OCI-M1 (cell line): ENCODE measurements around the gene ADAM19.
A peak's percentile ranks its signal among the peaks of the same experiment; 100 is the strongest.

Source experiments
- DNase-seq: peaks from one replicate; lab custom pipeline; 2025; lab: John Stamatoyannopoulos, UW

The ADAM19 gene

DNA sequence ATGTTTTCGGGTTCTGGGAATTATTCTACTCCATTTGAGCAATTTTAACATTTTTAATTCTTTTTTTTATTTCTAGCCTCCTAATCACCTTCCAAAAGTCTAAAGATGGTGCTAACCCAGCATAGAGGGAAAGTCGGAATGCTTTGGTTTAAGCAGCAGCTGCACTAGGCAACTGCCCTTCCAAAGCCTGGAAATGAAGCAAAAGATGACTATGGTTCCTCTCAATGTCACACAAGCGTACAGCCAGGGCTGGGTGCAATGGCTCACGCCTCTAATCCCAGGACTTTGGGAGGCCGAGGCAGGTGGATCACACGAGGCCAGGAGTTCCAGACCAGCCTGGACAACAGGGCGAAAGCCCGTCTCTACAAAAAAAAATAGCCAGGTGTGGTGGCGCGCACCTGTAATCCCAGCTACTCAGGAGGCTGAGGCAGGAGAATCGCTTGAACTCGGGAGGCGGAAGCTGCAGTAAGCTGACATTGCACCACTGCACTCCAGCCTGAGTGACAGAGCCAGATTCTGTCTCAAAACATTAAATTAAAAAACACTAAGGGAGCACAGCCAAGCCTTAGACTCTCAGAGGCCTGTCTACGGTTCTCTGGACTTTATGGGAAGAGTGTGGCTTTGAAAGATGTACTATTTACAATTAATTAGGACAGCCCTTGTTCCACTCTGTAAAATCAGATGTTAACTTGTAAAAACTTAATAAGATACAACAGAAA is 33.1 kb downstream of the ADAM19 start:
- DNase-seq: no peak

DNA sequence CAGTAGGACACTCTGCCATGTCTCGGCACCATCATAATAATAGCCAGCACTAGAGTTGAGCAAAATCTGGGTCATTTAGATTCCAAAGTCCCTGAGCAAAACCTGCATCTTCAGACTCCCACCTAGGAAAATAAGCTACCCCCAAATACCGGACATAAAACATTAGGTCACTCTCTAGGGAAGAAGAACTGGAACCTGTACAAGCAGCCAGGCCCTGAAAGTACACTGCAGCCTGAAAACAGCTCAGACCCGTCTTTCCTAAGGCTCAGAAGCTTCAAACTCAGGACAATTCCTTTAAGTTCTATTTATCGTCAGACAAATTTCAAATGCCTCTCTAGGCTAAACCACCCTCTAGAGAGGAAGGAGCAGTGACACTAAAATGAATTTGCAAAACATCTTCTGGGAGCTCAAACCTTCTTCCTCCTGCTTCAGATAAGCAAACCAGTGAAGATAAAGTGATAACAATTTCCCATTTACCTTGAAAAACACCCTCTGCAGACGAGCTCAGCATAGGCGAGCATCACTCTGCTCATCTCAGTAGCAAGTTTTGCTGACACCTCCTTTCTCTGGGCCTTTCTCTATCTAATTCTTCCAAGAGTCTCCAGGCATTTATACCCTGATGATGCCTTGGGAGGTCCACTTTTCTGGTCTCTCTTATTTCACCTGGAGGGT is 34.0 kb downstream of the ADAM19 start:
- no peak for DNase-seq

DNA sequence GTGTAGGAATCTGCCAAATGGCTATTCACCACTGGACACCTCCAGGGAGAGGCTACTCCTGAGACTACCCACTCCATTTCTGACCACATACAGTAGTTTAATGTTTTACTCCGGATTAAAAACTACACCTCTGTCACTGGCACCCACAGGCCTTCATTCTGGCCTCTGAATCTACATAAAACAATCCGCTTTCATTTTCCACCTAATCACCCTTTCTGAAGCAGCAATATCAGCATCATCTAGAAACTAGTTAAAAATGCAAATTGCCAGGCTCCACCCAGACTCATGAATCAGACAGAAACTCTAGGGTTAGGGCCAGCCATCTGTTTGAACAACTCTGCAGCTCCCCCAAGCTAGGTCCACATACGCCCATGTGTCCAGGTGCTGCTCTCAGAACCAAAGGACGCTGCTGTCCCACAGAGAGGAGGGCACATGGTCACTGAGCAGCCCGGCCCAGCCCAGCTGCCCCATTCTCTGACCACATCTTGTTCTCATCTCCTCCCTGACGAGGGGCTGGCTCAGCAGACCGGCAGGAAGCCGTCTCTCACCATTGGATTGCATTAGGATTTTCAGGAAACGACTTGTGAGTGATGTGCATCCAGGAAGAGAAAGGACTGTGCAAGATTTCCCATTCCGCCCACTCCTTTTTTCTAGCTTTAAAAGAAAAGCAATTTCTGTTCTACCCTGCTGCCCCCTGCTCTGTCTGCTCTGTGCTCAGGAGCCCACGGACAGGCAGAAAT is 34.7 kb downstream of the ADAM19 start:
- DNase-seq: peak; percentile 7

DNA sequence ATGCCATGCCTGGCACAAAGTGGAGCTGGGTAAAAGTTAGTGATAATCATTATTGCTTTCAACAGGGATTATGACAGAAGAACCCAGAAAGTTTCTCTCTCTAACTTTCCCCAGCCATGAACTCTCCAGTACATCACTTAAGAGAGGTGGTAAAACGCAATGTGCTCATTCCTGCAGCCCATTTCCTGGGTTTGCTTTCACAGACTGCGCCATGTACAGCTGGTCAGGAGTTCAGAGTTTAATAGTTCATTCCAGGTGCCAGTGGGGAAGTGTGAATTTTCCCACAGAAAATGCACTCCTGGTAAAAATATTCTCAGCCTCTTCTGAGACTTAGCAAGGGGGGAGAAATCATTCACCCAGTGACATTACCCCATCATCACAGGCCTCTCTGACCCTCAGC is 35.5 kb downstream of the ADAM19 start:
- no peak for DNase-seq

DNA sequence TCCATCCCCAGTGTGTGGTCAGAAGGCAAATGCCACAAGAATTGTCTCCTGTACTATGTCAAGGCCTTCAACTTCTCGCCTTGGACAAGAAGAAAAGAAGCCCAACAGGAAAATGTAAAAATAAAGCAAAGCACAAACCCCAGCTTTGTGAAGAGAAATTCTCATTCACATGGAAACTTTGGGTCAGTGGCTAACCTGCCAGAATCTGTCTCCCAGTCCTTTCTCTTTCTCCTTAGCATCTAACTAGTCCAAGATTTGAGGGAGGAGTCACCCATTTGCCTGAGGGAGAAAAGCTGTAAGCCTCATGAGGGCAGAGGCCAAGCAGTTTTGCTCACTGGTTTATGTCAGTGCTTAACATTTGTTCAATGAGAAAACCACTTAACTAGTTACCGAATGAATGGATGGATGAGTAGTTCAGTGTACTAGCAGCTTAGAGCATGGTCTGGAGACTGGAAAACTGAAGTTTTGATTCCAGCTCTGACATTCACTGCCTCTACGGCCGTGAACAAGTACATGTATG is 36.0 kb downstream of the ADAM19 start:
- DNase-seq: no peak

DNA sequence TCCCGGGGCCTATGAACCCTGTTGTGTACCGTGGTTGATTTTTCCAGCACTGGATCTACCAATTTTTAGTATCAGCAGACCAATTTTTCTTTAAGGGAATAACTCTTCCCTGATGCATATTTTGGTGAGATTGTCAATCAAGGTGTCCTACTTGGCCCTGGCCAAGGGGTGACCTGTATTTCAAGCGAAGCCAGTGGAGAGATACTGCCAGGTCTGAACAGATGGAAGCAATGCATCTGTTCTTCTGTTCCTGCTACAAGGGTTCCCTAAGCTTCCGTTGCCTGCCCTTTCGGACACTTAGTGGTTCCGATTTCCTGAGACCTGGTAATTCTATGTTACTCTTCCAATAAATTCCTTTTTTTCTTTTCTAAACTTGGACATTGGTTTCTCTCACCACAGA is 37.3 kb downstream of the ADAM19 start:
- no peak for DNase-seq

DNA sequence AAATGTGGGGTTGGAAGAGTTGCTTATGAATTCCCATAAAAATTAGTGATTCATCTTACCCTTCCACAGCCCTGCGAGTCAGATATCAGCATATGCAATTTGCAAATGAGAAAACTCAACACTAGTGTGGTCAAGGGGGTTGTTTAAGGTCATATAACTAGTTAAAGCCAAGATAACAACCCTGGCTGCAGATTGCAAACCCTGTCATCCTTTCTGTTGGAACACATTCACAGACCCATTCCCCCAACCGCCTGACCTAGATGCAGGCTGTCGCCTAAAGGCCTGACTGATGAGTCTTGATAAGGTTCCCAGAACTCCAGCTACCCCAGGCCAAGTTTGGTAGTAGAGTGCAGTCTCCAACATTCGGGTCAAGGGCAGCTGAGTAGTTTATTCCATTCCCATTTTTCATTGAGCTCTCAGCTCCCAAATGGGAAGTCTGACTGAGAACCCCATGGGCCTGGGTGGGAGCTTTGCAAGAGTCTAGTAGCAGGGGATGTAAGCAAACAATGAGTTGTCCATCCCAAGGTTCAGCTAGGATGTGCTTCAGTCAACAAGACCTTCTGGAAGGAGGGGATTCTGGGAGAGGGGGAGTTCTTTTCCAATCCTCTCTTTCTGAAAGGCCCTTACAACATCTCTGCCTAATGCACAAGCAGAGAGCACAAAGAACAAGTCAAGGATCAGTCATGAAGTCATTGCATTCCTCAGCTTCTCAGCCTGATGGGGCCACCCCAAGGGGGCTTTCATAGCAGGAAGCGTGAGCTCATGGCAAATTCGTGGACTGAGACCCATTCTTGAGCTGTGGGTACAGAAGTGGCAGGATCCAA is 40.3 kb downstream of the ADAM19 start:
- DNase-seq: peak; percentile 86

DNA sequence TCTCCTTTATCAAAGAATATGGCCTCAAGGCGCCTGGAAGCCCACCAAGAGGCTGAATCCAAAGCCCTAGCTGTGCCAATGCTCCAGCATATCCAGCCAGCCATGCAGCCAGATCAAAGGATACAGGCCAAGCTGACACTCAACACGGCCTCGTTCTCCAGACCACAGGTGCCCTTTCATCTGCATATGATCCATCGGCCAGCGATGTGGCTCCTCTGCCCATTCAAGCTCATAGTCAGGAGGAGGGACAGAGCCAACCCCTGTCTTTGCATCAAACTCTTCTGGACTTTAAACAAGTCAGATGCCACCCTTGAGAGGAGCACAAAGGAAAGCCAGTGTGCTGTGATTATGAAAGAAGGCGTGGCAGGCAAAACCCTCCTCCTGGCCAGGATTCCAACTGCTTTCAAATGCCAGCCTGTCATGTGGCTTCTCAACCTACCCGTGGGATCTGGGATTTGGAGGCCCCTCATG is 42.5 kb downstream of the ADAM19 start:
- no peak for DNase-seq

DNA sequence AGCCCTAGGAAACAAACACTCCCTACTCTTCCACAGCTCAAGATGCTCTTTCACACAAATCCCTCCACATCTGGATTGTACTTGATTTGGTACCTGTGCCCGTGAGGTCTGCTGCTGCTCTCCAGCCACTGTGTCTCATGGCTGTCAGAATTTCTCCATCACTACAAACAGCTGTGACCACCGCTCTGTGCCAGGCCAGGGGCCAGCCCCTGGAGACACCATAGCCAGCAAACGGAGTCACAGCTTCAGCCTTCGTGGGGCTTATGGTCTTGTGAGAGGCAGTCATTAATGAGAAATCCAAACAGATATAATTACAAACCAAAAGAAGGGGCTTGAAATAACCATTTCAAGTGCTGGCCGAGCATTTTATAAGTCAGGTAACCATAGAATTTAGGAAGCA is 43.6 kb downstream of the ADAM19 start:
- DNase-seq: no peak

DNA sequence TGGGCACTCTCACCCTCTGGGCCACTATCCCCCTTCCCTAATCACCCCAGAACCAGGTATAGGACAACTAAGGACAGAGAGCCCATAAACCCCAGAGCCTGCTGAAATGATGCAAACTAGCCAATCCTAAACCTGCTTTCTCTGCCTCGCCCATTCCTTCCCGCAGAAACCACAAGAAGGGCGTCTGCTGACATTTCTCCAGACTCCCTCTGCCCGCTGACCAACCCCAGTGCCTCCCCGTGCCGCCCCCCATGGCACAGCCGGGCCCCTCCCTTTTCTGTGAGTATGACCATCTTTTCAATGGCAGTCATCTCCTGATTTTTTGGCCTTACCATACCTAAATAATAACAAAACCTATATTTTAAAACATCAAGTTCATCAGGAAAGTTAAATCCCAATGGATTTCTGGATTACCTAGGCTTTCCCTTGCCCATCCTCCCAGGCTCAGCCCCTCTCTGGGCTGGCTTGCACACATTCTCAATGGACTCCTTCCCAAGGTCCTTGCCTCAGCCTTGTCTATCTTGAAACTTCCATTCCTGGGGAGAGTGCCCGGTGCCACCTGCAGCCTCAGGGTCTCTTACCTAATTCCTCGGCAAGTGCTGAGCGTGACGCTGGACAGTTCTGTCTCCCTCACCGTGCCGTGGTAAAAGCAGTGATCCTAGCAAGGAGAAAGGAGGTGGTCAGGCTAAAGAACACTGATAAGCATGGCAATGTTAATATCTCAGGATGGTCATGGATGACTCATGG is 45.2 kb downstream of the ADAM19 start:
- peak; percentile 36 for DNase-seq

DNA sequence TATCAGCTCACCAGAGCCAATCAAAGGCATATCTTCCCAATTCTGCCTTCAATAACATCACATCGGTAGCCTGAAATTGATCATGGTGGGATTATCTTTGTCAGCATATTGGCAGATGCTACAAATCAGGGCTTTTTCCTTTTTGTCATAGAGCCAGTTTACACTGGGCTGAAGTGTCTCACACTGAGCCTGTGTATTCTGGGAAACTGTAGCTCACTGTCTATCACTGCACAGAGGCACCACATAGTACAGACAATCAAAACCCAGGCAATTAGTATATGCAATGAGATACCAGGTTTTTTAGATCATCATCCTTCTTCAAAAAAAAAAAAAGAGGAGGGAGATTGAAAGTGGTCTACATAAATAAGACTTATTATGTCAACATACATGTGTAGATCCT is 46.6 kb downstream of the ADAM19 start:
- DNase-seq: no peak

DNA sequence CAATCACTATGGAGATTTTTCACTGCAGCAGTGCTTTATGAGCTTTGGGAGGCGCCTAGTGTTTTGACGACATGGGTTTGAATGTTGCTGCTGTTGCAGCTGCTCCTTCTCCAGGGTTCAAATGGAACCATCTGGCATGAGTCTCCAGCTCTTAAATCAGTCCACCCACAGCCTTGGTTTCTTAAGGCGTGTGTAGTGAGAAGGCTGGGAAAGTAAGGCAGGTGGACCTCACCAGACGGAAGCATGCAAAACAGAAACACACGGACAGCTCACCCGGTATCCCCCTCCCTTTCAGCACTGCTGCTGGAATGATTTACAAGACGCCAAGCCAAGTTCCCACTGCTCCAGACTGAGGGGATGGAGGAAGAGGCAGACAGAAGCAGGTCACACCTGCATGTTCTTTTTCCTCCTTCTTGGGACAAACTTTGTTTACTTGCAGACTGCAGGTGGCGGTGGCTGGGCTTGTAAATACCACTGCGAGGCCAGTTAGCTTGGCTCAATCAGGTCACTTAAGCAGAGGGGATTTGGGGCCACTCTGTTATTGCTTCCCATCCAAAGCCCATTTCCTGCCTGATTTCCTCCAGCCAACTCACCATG is 47.4 kb downstream of the ADAM19 start:
- DNase-seq: no peak

DNA sequence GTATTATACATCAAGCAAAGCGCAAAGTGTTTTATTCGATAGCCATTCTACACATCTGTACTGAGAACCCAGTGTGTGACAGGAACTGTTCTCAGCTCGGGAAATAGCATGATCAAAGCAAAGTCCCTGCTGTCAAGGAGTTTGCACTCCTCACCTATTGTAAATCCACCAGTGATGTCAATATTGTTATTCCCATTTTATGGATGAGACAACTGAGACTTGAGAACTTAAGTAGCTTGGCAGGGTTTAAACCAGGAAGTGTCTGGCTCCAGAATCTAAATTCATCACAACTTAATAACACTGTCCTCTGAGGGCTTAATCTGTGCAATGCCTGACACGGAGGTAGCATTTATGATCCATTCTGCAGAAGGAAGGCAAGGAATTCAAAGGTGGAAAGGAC is 50.7 kb downstream of the ADAM19 start:
- DNase-seq: no peak

DNA sequence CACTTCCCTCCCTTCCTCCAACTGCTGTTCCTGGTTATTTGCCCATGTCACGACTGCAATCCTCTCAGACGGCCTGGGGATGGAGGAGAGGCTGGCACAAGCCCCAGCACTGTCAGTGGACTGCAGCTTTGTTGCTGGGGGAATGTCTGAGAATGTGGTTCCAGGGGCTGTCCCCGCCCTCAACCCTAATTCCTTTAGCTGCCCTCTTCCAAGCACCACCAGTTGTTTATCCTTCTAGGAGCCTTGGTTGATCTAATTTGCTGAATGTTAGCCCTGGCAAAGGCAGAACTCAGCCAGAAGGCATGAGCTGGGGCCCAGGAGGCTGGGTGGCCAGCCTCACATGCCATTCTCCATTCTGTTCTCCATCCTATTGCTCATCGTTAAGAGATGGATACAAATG is 51.6 kb downstream of the ADAM19 start:
- DNase-seq: no peak

DNA sequence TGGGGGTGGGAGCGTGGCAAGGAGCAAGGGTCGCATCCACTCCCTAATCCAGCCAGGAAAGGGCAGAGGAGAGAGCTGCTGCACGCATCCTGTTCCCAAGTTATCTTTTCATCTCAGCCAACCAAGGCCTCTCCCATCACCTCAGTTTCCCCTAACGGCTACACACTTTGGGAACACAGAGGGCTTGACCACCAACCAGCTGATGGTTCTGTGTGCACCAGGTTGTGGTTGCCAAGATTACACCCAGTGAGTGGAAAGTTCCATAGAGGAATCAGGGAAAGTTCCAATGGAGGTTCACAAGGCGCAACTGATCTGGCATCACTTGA is 53.9 kb downstream of the ADAM19 start:
- DNase-seq: no peak

DNA sequence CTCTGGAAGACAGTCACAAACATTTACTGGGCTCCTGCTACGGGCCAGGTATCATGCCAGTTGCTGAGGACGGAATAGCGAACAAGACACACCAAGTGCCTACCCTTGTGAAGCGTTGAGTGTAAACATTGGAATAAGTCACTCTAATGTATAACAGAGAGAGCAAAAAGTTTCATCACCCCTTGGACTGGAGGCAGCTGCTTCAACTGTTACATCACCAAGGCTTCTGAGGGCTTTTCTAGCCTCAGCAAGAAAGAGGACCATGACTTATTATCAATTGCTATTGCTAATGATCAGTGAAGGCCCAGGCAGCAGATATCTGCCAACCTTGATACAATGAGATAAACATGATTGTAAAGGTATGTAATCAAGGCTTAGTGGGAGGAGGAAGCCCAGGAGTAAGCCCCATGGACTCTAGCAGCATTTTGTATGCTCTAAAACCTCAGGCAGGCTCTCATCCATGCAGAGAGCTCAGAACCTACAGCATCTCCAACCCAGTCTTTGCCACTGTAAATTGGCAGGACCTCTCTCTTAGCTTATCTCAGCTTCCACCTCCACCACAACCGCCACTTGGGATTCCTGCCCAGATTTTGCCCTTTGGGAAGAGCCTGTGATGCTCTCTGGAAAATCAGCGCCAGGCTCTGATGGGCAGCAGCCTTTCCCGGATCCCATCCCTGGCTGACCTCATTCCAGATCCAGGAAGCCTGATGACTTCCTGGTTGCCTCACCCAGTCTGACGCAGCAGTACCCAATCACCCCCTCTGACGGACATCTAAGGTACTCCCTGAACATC is 54.5 kb downstream of the ADAM19 start:
- DNase-seq: no peak

DNA sequence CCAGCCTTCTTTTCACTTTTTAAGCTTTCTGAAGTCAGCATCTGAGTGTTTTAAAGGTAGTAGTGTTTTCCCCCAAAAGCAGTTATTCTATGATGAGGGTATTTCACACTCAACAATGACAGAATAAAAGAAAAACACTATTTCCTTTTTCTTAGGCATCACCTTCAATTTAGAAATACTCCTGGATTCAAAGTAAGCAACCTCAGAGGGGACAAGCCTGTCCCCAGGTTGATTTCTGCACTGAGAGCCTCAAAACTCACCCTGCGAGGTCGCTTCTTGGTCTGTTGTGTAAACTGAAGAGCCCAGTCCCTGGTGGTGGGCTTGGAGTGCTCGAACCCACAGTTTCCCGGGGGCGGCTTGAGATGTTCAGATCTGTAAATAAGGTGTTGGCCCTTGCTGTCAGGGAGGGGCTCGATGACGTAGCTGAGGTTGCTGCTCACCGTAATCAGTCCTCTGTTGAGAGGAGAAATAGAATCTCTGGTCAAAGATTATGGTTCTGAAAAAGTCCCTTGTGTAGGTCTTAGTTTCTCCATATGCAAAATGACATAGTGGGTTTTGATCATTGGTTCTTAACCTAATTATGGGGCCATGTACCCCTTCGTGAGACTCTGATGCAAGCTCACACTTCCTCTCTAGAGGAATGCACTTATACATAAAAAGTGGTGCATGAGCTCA is 55.9 kb downstream of the ADAM19 start:
- no peak for DNase-seq

DNA sequence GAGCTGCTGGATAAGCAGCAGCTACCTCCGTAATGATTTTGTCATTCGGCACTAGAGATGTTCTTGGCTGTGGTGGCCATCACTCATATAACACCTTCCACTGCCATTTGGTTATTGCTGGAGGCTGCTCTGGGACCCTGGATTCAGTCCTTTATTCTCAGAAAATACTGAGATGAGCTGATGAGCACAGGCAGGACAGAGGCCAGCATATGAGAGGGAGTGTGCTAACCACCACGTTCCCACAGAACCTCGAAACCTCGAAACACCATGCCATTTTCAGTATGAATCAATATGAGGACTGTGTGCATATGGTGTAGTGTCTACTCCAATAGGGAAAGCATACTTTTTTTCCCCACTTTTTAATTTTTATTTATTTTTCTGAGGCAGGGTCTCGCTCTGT is 56.6 kb downstream of the ADAM19 start:
- no peak for DNase-seq

DNA sequence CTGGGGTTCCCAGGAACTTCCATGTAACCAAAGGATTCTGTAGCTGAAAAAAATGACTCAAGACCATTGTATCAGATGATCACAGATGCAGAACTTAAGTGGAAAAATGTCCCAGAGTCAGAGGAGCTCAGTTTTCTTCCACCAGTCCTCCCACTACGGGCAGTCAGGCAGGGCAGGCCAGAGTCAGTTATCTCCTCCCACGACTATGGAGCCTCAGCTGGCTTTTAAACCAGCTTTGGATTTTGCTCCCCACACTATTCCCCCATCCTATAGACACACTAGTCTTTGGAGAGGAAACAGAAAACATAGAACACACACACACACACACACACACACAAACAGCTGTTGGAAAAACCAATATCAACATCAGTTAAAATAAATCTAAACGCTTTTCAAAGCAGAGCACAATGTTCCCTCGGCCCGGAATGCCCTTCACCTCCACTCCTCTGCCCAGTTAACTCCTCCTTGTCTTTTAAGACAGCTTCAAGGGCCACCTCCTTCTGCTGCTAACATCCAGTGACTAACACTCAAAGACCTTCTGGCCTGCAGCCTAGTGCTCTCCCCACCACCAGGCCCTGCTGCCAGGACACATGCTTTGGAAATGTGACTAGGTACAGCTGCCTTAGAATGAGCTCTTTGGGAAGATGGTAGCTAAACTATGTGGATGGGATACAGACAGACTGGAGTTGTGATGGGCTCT is 58.8 kb downstream of the ADAM19 start:
- no peak for DNase-seq
